Neural crest cell (in vitro differentiated cells): ENCODE results near the gene ACAN. TPM values are rescaled to one million over a fixed set of nuclear protein-coding genes. Genes with fewer than 3 reads are reported as not detected.

Experiments
- DNase-seq: peaks from one replicate; pipeline ENCODE4 v3.0.0; 2021; ENCODE audit warnings: low read depth, mixed read lengths, low spot score
- H3K27ac Mint-ChIP-seq: one replicate; pipeline ENCODE4 v1.8.0; 2021; ENCODE audit warnings: mild to moderate bottlenecking, mixed read lengths; ENCODE audit not compliant: unreplicated experiment
- H3K27me3 Mint-ChIP-seq: 2 replicates; pipeline ENCODE4 v1.8.0; 2021; ENCODE audit warnings: low read depth, mild to moderate bottlenecking, mixed read lengths
- H3K36me3 Mint-ChIP-seq: 2 replicates; pipeline ENCODE4 v1.8.0; 2021; ENCODE audit warnings: low read depth, mild to moderate bottlenecking, mixed read lengths
- H3K4me1 Mint-ChIP-seq: 2 replicates; pipeline ENCODE4 v1.8.0; 2021; ENCODE audit warnings: mixed read lengths
- H3K4me3 Mint-ChIP-seq: one replicate; pipeline ENCODE4 v1.8.0; 2021; ENCODE audit warnings: mild to moderate bottlenecking, mixed read lengths
- H3K9me3 Mint-ChIP-seq: 2 replicates; pipeline ENCODE4 v1.8.0; 2021; ENCODE audit warnings: mixed read lengths
- total RNA-seq: library from RNA; stranded (reverse); gene quantifications from 2 replicates; pipeline ENCODE4 v1.2.1, GENCODE V29; 2021
- TF ChIP-seq, protein P1 (sequence below): fragments of 200-600 bp; sonication (generic); conservative IDR thresholded peaks from 2 replicates; pipeline ENCODE4 v1.5.0; 2021; ENCODE audit warnings: antibody characterized with exemption, mild to moderate bottlenecking

Gene ACAN
- total RNA-seq, 1 donor from 2014 or later = 0.54 TPM

DNA sequence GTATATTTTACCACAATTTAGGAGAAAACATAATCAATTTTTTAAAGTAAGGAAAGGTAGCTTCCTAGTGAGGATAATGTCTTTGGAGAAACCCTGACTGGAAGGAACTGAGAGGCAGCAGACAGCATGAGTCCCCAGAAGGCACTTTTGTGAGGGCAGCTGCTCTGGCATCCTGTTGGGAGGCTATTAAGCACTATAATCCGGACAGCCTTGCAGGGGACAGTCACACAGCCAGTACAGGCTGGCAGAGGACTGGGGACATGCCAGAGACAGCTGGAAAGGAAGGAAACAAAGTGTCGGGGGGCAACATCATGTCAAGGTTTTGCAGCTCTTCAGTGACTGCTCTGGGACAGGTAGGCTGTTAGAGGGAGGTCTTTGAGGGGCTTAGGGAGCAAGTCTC, 15.7 kb downstream of the ACAN start:
- H3K27me3 Mint-ChIP-seq = peaks cover 14% of the 10 kb centered on the region
- no peaks in the 10 kb centered on the region for H3K9me3 Mint-ChIP-seq
- DNase-seq = no peak
- H3K27ac Mint-ChIP-seq = no peak overlapping the region
- H3K4me1 Mint-ChIP-seq = no peaks in the 10 kb centered on the region
- TF ChIP-seq, protein P1, sequence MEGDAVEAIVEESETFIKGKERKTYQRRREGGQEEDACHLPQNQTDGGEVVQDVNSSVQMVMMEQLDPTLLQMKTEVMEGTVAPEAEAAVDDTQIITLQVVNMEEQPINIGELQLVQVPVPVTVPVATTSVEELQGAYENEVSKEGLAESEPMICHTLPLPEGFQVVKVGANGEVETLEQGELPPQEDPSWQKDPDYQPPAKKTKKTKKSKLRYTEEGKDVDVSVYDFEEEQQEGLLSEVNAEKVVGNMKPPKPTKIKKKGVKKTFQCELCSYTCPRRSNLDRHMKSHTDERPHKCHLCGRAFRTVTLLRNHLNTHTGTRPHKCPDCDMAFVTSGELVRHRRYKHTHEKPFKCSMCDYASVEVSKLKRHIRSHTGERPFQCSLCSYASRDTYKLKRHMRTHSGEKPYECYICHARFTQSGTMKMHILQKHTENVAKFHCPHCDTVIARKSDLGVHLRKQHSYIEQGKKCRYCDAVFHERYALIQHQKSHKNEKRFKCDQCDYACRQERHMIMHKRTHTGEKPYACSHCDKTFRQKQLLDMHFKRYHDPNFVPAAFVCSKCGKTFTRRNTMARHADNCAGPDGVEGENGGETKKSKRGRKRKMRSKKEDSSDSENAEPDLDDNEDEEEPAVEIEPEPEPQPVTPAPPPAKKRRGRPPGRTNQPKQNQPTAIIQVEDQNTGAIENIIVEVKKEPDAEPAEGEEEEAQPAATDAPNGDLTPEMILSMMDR = no peak
- H3K4me3 Mint-ChIP-seq = no peak overlapping the region
- no peaks in the 10 kb centered on the region for H3K36me3 Mint-ChIP-seq

DNA sequence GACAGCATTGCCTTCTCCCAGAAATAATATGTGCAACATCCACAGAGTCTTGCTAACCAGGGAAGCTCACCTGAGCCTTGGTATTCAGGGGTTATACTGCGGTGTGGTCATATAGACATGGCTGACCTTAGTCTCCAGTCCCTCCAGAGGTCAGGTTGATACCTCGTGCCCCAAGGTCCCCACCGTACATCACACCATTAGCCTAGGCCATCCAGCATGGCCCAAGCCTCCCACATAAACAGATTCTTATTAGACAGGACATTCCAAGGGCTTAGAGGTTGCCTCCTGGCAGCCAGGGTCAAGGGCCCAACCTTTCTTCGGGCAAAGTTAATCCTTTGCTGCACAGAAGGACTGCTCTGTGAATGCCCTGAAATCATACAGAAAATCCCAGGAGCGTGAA, 18.8 kb downstream of the ACAN start:
- H3K4me3 Mint-ChIP-seq = no peak overlapping the region
- no peaks in the 10 kb centered on the region for H3K4me1 Mint-ChIP-seq
- H3K27ac Mint-ChIP-seq = no peak overlapping the region

DNA sequence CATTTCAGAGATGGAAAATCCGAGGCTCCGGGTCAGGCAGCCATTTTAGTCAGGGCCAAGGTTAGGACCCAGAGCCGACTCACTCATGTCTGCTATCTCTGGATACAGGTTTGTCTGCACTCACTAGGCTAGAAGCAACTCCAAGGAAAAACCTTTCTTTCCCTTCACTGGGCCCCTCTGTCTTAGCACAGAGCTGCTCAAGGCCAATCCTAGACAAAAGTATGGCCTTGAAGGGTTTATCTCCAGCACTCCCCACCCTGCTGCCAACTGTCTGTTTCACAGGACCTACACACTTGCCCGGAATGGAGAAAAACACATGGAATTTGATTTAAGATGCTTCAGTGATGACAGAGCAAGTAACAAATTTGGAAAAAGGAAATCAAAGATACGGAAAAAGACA, 25.6 kb downstream of the ACAN start:
- Mint-ChIP-seq H3K36me3 (no peaks in the 10 kb centered on the region), H3K4me3 (no peak overlapping the region), H3K9me3 (no peaks in the 10 kb centered on the region), H3K4me1 (peaks cover 19% of the 10 kb centered on the region), H3K27me3 (no peaks in the 10 kb centered on the region), H3K27ac (no peak overlapping the region)
- TF ChIP-seq, protein P1 = no peak
- DNase-seq = no peak

More for the DNA sequence above, 18.8 kb downstream of the ACAN start:
- TF ChIP-seq, protein P1 = no peak
- no peaks in the 10 kb centered on the region for H3K36me3 Mint-ChIP-seq
- DNase-seq = no peak
- H3K9me3 Mint-ChIP-seq = no peaks in the 10 kb centered on the region
- peaks cover 14% of the 10 kb centered on the region for H3K27me3 Mint-ChIP-seq

- Mint-ChIP-seq H3K36me3 (no peaks in the 10 kb centered on the region), H3K9me3 (no peaks in the 10 kb centered on the region), H3K27ac (no peak overlapping the region), H3K4me1 (peaks cover 27% of the 10 kb centered on the region), H3K27me3 (no peaks in the 10 kb centered on the region), H3K4me3 (no peak overlapping the region)
- TF ChIP-seq, protein P1 = no peak
- DNase-seq = no peak
Observed at GRCh38 chr15:88830016-88830415, 26.8 kb downstream of the ACAN start.

DNA sequence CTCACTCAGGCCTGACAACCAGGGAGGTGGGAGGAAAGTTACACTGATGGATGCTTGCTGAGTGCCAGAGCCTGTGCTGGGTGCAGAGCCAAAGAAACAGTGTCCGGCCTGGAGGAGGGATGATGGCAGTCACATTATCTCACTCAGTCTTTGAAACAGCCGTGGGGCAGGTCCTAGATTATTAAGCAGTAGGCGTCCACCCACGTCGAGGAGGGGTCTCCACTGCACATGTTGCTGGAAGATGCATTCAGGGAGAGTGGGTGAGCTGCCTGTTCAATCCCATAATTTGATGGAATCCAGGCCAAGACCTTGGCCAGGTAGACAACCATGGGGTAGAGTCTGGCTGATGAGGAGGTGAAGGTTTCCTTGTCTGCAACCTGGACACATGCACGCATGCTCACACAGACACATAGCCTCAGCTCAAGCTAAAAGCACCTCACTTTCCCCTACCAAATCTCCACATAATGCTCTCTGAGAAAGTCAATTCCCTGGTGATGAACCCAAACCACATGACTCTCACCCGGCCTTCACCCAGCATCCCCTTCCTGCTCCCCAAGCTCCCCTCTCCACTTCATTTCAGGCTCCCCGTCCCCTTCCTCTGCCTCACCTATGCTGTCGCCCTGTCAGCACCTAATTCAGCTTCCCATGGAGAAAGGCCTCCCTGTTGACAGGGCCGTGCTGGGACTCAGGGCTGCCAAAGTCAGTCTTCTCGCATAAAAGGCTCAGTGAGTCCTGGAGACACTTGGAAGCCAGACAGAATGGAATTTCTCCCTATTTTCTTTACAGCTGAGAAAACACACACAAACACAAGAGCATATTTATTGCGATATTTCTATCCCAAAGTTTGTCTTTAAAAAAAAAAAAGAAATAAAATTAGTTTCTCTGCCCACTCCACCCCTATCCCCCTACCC, 29.8 kb downstream of the ACAN start:
- TF ChIP-seq, protein P1 = no peak
- Mint-ChIP-seq H3K4me3 (no peak overlapping the region), H3K9me3 (no peaks in the 10 kb centered on the region), H3K4me1 (peaks cover 33% of the 10 kb centered on the region), H3K27me3 (no peaks in the 10 kb centered on the region), H3K27ac (no peak overlapping the region), H3K36me3 (no peaks in the 10 kb centered on the region)
- no peak for DNase-seq
